GM23248 (cell line): Measurements from ENCODE around the gene SLC10A7.

ENCODE experiments used
- EZH2 ChIP-seq: fragments of 200-600 bp; sonication (generic); IDR thresholded peaks from 2 replicates; pipeline ENCODE4 v1.6.1; 2018; ENCODE audit warnings: antibody characterized with exemption, mild to moderate bottlenecking; ENCODE audit not compliant: insufficient read depth, poor library complexity, severe bottlenecking
- EZH2phosphoT487 ChIP-seq: fragments of 200-600 bp; sonication (generic); IDR thresholded peaks from 2 replicates; pipeline ENCODE4 v1.6.1; 2018; ENCODE audit warnings: antibody characterized with exemption, moderate library complexity, mild to moderate bottlenecking, low read depth; ENCODE audit not compliant: insufficient read depth

DNA sequence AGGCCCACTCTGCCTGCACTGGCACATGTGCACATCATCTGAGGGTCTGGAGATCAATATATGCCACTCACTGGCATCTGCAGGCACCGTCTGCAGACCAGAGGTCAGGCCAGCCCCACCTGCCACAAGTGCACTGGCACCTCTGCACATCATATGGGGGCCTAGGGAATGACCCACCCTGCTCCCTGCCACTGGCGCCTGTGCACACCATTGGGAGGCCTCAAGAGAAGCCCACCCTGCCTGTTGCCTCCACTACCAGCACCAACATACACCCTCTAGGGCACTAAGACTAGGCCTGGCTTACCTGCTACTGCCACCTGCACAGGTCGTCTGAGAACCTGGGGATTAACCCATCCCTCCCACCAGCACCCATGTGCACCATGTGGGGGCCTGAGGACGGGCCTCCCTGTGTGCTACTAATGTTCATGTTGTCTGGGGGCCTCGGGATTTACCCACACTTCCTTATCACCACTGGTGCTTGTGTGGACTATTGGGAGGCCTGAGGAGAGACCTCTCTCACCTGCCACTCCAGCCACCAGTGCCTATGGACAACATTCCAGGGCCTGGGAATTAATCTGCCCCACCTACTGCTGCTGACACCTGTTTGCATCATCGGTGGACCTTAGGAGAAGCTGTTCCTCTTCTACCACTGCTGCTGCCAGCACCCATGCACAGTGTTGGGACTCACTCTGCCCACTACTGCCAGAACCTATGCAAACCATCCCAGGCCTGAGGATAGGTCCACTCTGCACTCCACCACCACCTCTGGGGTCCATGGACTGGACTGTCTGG lies 193.7 kb downstream of the SLC10A7 start:
- no peak for TF ChIP-seq EZH2
- TF ChIP-seq EZH2phosphoT487: no peak
